ENCODE measurements around the gene GANAB. TPM values are rescaled to one million over a fixed set of nuclear protein-coding genes. Genes with fewer than 3 reads are reported as not detected.
A peak's percentile ranks its signal among the peaks of the same experiment; 100 is the strongest.

GANAB gene
- total RNA-seq, 4 donors from 2014 or later: 60.2 to 129 (median 120) TPM

DNA sequence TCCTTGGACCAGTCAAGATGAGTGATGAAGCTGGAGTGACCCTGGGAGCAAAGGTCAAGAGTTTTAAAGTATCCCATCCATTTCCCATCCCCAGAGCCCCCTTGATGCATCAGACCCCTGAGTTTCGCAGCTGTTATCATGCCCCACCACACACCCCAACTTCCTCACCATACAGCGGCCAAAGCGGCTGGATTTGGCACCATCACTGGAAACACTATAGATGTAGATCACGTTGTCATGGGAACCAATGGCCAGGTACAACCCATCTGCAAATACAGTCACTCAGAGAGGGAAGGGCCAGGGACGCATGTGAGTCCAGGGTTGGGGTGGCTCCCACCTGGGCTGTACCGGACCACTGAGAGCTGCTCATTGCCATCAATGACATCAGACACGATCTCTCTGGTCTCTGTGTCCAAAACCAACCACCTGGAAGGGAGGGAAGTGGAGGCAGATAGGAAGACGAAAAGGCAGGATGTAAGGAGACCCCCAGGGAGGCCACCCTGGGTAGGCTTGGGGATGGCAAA is 42.6 kb downstream of the GANAB start:
- Histone ChIP-seq H3K9me3 (no peaks in the 10 kb centered on the region), H3K27ac (peak overlapping the region in 1 of 4 donors; percentile 97), H3K27me3 (no peaks in the 10 kb centered on the region), H3K36me3 (no peaks in the 10 kb centered on the region), H3K4me1 (peaks cover 13 to 42% (median 30%) of the 10 kb centered on the region in 4 donors), H3K4me3 (no peak overlapping the region)
- intact Hi-C loops (cut with DNase I; ENCODE audit: low total_unique reads): no loop called here
- WGBS, 2 donors (ENCODE audit: low coverage in 1 of 2): 94% methylated on average over 8 of the region's 8 CpGs; no CpG with 5 or more reads in 1 of the 2 donors
- TF ChIP-seq POLR2AphosphoS5 (IDR thresholded peaks at IDR 0.05) (no peak), POLR2A (IDR thresholded peaks at IDR 0.05) (no peak), EP300 (IDR thresholded peaks at IDR 0.05; ENCODE audit: low read depth) (no peak)
- TF ChIP-seq, protein P1, sequence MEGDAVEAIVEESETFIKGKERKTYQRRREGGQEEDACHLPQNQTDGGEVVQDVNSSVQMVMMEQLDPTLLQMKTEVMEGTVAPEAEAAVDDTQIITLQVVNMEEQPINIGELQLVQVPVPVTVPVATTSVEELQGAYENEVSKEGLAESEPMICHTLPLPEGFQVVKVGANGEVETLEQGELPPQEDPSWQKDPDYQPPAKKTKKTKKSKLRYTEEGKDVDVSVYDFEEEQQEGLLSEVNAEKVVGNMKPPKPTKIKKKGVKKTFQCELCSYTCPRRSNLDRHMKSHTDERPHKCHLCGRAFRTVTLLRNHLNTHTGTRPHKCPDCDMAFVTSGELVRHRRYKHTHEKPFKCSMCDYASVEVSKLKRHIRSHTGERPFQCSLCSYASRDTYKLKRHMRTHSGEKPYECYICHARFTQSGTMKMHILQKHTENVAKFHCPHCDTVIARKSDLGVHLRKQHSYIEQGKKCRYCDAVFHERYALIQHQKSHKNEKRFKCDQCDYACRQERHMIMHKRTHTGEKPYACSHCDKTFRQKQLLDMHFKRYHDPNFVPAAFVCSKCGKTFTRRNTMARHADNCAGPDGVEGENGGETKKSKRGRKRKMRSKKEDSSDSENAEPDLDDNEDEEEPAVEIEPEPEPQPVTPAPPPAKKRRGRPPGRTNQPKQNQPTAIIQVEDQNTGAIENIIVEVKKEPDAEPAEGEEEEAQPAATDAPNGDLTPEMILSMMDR (IDR thresholded peaks at IDR 0.05): no peak
- DNase-seq: no peak
- in situ Hi-C loops (cut with MboI; ENCODE audit: low pct_ligation_motif_present in 1 of 4, low pct_unique_long_range_greater_than_20kb in 1 of 4, low sequenced_read_pairs in 3 of 4): no loop called here

DNA sequence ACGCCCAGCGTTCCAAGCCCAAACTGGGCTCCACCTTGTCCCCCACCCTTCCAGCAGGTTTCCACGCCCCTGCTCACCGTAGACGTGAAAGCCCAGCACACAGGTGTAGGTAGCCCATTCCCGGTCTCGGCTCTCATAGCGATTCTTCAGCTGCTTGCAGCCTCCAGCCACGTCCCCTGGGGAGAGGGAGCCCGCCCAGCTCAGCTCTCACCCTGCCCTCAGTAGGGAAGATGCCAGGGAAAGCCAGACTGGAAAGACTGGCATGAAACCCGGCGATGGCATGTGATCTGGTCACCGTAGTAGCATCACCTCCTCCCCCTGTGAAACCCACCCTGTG is 43.4 kb downstream of the GANAB start:
- Histone ChIP-seq H3K4me3 (peak overlapping the region in 3 of 4 donors; percentile 75 to 99 (median 99)), H3K27ac (peak overlapping the region; percentile 96 to 100 (median 98)), H3K4me1 (peaks cover 13 to 49% (median 34%) of the 10 kb centered on the region in 4 donors), H3K36me3 (peaks cover 0 to 4% (median 1%) of the 10 kb centered on the region in 4 donors), H3K9me3 (no peaks in the 10 kb centered on the region), H3K27me3 (no peaks in the 10 kb centered on the region)
- TF ChIP-seq POLR2A (IDR thresholded peaks at IDR 0.05) (no peak), EP300 (IDR thresholded peaks at IDR 0.05; ENCODE audit: low read depth) (no peak), POLR2AphosphoS5 (IDR thresholded peaks at IDR 0.05) (no peak)
- TF ChIP-seq, protein P1 (IDR thresholded peaks at IDR 0.05): no peak
- 71% methylated on average over 13 of the region's 13 CpGs; no CpG with 5 or more reads in 1 of the 2 donors for WGBS, 2 donors (ENCODE audit: low coverage in 1 of 2)
- intact Hi-C loops (cut with DNase I; ENCODE audit: low total_unique reads) (no loop called here), in situ Hi-C loops (cut with MboI; ENCODE audit: low pct_ligation_motif_present in 1 of 4, low pct_unique_long_range_greater_than_20kb in 1 of 4, low sequenced_read_pairs in 3 of 4) (no loop called here)
- DNase-seq: no peak

DNA sequence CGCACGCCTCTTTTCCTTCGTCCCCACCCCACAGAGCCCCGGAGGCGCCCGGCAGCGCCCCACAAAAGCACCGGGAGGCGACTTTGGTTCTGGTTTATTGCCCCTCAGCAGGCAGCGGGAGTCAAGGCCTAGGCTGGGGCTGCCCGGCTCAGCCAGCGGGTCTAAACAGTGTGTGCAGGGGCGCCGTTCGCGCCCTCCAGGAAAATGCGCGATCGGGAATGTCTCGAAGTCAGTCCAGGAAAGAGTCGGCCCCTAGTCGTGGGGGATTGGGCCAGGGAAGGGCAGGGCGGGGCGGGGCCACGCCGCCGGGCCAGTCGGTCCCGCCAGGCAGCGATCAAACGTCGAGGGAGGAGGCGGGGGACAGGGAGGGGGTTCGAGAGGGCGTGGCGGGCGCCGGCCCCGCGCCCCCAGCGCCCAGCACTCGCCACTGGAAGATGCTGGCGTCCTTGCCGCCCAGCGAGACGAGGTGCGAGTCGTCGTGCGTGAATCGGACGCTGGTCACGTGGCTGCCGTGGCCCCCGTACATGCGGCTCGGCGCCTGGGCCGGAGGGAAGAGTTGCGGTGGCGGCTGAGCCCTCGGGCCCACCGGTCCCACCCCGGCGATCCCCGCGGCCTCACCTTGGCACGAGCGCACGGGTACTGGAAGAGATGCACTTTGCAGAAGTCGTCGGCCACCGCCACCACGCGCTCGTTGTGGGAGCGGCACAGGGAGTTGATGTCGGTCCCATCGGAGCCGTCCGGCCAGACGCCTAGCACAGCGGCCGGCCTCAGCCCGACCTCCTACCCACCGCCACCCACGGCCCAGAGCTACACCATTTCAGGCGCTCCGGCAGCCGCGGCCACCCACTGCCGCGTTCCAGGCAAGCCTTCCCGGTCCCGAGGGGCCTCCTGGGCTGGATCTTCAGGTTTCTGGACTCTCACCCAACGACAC is 44.0 kb downstream of the GANAB start:
- DNase-seq: peak; percentile 74
- H3K36me3 ChIP-seq: peaks cover 0 to 10% (median 5%) of the 10 kb centered on the region in 4 donors
- no peaks in the 10 kb centered on the region for H3K9me3 ChIP-seq
- TF ChIP-seq POLR2A (IDR thresholded peaks at IDR 0.05) (no peak), EP300 (IDR thresholded peaks at IDR 0.05; ENCODE audit: low read depth) (no peak), POLR2AphosphoS5 (IDR thresholded peaks at IDR 0.05) (peak; percentile 34 to 55 (median 36))
- TF ChIP-seq, protein P1 (IDR thresholded peaks at IDR 0.05): peak in 3 of 5 experiments; percentile 12 to 27 (median 14)
- H3K27me3 ChIP-seq: no peaks in the 10 kb centered on the region
- 38% methylated on average over 47 of the region's 96 CpGs; no CpG with 5 or more reads in 1 of the 2 donors for WGBS, 2 donors (ENCODE audit: low coverage in 1 of 2)
- H3K4me1 ChIP-seq: peaks cover 13 to 49% (median 34%) of the 10 kb centered on the region in 4 donors
- peak overlapping the region; percentile 96 to 100 (median 98) for H3K27ac ChIP-seq
- intact Hi-C loops (cut with DNase I; ENCODE audit: low total_unique reads): no loop called here
- in situ Hi-C loops (cut with MboI; ENCODE audit: low pct_ligation_motif_present in 1 of 4, low pct_unique_long_range_greater_than_20kb in 1 of 4, low sequenced_read_pairs in 3 of 4): no loop called here
- H3K4me3 ChIP-seq: peak overlapping the region; percentile 35 to 99 (median 87)
